Tongue (tissue), 2 donors: ENCODE measurements around the gene ULBP2. TPM values are rescaled to one million over a fixed set of nuclear protein-coding genes. Genes with fewer than 3 reads are reported as not detected.
"Not testable (repeated sequence)": the region's sequence is repeated elsewhere in the genome, so short reads cannot be mapped to it uniquely, and the experiment has no call there.

Source experiments
- DNase-seq: peaks from one replicate; pipeline ENCODE4 v3.0.0-alpha.2; 2015
- total RNA-seq: library from RNA; depleted of rRNA; stranded (reverse); fragments of >200 nt; gene quantifications from one replicate; pipeline ENCODE4 v1.2.3, GENCODE V29; 2014

The ULBP2 gene
- total RNA-seq, 1 donor from 2014 or later, result not detected

DNA sequence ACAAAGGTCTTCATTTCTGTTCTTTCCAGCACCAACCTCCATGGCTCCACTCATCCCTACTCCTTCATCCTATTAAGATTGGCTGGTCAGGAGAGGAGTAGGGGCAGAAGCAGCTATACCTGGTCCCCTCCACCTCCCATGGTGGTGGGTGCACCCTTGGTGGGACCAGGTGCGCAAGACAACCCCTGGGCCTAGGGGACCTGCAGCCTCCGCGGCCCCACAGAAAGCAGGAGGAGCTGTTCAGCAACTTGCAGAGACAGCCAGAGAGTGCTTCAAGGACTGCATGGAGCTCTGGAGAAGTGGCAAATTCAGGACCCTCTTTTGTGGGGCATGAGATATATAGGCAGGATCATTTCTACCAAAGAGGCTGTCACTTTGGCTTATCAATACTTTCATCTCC, 9.8 kb downstream of the ULBP2 start:
- DNase-seq, result no peak

DNA sequence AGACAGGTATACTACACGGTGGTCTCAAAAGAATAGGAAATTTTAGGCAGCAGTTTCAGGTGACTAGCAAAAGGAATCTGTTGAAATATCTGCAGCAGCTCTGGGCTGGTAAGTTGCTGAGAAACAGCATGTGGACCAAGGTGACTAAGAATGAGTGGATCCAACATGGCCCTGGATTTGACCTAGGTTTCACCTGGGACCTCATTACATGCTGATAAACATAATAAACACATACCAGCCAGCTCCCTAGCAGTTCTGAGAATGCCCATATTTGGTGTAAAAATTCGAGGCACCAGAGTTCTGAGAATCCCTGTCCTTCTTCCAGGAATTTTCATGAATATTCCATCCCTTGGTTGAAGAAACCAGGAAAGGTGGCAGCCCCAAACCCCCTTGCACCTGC, 11.6 kb downstream of the ULBP2 start:
- DNase-seq, result not testable (repeated sequence)

GRCh38 chr6:149953934-149954327, 12.1 kb downstream of the ULBP2 start:
- not testable (repeated sequence) for DNase-seq

DNA sequence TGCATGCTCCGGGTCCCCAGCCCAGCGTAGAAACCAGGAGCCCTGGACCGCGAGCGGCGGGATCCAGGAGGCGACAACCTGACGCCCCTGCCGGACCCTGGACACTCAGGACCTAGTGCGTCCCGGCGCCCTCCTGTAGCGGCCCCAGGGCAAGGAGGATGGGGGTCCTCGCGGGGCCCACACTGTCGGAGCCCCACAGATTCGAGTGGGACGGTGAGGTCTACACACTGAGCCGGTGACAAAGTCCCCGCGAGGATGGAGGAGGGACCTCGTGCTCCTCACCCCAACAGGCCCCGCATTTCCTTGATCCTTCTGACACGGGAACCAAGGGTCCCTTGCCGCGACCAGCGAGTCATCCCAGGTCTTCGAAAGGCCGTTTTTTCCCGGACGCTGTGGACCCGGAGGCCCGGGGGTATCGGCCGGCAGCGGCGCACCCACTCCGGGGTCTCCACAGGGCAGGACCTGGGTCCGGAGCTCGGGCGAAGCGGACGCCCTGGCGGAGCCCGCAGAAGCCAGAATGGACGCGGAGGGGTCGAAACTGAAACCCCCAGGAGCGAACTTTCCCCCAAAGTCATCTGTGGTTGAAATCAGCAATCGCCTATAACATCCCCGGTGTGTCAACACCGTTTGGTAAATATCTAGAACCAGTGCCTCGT, 12.6 kb downstream of the ULBP2 start:
- DNase-seq, result not testable (repeated sequence)

DNA sequence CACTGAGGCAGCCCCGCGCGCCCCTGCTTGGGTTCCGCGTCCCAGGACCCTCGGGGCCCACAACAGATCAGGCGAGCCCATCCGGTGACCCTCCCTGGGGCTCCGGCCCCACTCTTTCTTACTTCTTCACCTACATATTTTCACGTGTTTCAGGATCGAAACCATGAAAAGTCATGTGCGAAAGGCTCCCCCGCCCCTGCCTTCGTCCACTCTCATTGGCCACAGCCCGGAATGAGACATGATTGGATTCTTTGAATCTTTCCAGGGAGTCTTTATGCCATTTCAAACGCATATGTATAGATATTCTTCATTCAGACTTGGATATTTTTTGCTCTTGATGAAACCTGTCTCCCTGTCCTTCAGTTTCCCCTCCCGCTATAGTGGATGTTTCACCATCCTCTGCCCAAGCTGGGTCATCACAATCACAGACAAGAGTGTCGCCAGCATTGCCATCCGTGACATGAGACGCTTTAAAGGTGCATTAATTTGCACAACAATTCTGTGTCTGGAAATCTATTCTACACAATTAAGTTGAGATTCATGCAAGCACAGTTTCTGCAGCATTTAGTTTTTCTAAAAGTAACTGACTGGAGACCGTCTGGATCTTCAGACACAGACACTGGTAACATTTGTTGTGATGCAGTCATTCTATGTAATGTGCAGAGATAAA, 13.3 kb downstream of the ULBP2 start:
- not testable (repeated sequence) for DNase-seq

- DNase-seq, result not testable (repeated sequence)
Measured at GRCh38 chr6:149955654-149956317, 14.0 kb downstream of the ULBP2 start.

GRCh38 chr6:149958124-149958523, 16.3 kb downstream of the ULBP2 start:
- DNase-seq, result not testable (repeated sequence)

DNA sequence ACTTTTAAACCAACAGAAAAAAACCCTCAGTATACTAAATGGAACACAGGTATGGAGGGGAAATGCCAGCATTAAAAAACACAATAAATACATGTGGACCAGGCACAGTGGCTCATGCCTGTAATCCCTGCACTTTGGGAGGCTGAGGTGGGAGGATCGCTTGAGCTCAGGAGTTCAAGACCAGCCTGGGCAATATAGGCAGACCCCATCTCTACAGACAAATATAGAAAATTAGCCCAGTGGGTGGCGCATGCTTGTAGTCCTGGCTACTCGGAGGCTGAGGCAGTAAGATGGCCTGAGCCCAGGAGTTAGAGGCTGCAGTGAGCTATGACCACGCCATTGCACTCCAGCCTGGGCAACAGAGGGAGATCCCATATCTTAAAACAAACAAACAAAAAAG, 18.0 kb downstream of the ULBP2 start:
- not testable (repeated sequence) for DNase-seq

DNA sequence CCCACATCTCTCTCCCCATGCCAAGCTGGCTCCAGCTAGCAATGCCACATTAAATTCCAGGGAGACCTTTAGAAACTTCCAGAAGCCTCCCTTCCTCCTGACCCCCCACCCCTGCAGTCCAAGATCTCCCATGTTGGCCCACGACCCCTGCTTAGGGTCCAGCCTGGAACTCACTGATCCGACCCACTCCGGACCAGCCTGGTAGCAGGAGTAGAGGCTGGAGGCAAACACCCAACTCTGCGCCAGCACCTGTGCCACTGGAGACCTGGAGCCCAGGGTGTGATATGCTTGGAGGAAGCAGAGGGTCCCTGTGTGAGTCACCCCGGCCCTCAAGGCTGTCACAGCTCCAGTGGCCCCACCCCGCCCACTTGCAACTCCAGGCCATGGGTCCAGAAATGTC, 18.7 kb downstream of the ULBP2 start:
- no peak for DNase-seq

GRCh38 chr6:149961728-149962425, 20.1 kb downstream of the ULBP2 start:
- DNase-seq, result peak; percentile 11

- no peak for DNase-seq
Measured at GRCh38 chr6:149962461-149963211, 20.8 kb downstream of the ULBP2 start.

DNA sequence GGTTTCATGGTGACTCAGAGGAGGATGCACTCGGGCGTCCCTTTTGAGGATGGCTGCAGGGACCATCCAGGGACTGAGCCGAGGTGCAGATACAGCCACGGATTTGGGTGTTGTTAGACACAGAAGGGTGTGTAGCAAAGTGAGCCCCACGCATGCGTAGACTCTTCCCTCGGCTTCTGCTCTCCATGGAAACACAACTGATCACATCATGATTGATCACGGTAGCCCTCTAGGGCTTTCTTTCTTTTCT, 21.3 kb downstream of the ULBP2 start:
- DNase-seq, result no peak

DNA sequence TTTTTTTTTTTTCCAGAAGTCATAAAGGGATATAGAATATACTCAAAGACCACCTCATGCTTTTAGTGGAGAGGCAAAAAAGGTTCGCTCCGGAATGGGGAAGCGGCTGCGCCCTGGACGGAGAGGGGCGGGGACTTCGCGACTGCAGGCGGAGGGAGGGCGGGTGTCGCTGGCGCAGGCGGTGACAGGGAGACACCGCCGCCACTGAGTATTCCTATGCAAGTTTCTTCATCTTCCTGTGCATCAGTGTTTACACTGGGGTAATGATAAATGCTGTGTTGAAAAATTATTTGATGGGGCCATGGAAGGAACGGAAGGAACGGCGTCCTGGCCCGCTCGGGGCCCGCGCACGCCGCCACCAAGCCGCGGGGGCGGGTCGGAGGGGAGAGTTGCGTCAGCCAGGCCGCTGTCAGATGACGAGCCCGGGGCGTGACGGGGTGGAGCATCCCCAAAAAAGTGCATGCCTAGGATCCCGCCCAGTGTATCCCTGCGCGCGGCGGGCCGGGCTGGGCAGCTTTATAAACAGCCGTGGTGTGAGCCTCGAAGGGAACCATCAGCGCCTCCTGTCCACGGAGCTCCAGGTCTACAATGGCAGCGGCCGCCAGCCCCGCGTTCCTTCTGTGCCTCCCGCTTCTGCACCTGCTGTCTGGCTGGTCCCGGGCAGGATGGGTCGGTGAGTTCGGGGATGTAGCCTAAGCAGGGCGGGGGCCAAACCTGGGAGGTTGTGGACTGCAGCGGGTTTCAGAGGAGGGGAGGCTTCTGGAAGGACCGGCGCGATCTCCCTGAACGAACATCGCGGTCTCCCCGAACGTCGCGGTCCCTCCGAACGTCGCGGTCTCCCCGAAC, 21.9 kb downstream of the ULBP2 start, which contains the start of gene ULBP1:
Gene ULBP1, plus strand, starts transcription at position 482 of the 846 bp plus-strand sequence. Its CDS starts 107 bp downstream, at position 589.
- DNase-seq, result peak; percentile 91

DNA sequence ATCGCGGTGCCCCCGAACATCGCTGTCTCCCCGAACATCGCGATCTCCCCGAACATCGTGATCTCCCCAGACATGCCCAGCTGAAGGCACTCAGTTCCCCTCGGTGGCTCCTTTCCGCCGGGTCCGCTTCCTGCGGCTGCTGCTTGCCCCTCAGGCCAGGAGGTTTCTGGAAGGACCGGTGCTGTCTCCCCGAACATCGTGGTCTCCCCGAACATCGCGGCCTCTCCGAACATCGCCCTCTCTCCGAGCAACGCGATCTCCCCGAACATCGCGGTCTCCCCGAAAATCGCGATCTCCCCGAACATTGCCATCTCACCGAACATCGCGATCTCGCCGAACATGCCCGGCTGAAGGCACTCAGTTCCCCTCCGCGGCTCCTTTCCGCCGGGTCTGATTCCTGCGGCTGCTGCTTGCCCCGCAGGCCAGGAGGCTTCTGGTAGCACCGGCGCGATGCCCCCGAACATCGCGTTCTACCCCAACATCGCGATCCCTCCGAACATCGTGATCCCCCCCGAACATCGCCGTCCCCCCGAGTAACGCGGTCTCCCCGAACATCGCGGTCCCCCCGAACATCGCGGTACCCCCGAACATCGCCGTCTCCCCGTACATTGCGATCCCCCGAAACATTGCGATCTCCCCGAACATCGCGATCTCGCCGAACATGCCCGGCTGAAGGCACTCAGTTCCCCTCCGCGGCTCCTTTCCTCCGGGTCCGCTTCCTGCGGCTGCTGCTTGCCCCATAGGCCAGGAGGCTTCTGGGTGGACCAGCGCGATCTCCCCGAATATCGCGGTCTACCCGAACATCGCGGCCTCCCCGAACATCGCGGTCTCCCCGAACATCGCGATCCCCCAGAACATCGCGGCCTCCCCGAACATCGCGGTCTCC, 22.7 kb downstream of the ULBP2 start:
- DNase-seq, result peak; percentile 33

GRCh38 chr6:149965194-149966020, 23.6 kb downstream of the ULBP2 start:
- peak; percentile 57 for DNase-seq

DNA sequence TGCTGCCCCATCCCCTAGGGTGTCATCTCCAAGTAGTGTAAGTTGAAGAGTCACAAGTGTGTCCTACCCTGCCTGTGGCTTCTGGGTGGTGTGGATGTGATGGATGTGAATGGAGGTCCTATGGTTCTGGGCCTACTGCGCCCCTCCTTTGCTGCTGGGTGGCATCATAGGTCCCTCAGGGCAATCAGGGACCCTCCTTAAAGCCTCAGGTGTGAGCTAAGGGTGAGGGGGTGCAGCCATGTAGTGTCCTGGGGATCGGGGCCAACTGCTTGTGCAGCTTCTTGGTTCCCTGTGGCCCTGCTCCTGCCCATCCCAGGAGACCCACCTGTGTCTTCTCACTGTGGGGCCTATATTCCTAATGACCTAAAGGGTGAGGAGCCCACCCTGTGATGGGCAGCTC, 24.5 kb downstream of the ULBP2 start:
- DNase-seq, result not testable (repeated sequence)

- DNase-seq, result no peak
Measured at GRCh38 chr6:149967591-149967990, 25.8 kb downstream of the ULBP2 start.

GRCh38 chr6:149967999-149968398, 26.2 kb downstream of the ULBP2 start:
- DNase-seq, result not testable (repeated sequence)

DNA sequence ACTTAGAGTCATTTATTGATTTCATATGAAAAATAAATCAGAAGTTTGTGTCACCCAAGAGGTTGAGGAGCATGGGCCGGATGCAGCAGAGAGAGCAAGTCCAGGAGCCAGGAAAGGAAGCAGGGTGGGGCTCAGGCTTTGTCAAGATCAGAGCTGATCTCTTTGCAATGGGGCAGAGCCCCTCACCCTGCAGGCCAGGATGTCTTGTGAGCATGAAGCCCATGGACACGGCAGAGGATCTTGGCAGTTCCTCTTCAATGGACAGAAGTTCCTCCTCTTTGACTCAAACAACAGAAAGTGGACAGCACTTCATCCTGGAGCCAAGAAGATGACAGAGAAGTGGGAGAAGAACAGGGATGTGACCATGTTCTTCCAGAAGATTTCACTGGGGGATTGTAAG, 27.1 kb downstream of the ULBP2 start:
- DNase-seq, result not testable (repeated sequence)
